Uterus (tissue), 2 donors: Measurements from ENCODE around the gene CARD11.

Experiments used
- CTCF ChIP-seq, 4 experiments: fragments of 200-600 bp in 2 of 4; fragments of 450-650 bp in 2 of 4; sonication (generic) in 2 of 4; IDR thresholded peaks; one replicate each; pipeline ENCODE4 v1.5.1; 2016 to 2019; ENCODE audit warnings: antibody characterized with exemption in 4 of 4, mild to moderate bottlenecking in 2 of 4, moderate library complexity in 1 of 4
- POLR2A ChIP-seq, 2 donors: fragments of 450-650 bp; IDR thresholded peaks; one replicate each; pipeline ENCODE4 v1.6.1; 2016; ENCODE audit warnings: antibody characterized with exemption in 2 of 2, mild to moderate bottlenecking in 1 of 2, moderate library complexity in 1 of 2

- no peak for TF ChIP-seq CTCF (IDR thresholded peaks at IDR 0.05)
- TF ChIP-seq POLR2A (IDR thresholded peaks at IDR 0.05) = no peak
These were observed 83.7 kb downstream of the CARD11 start for GRCh38 chr7:2959828-2960599.
